OCI-LY3 (cell line): ENCODE data around the gene EBPL.

ENCODE experiments used
- H2AFZ ChIP-seq: fragments of 200-600, 300-600 bp; shearing (Covaris generic); 2 replicates; pipeline ENCODE4 v1.6.0; 2014; ENCODE audit warnings: antibody characterized with exemption, low read depth, low read length
- H3K27ac ChIP-seq: fragments of 200-600, 300-600 bp; sonication (generic); 2 replicates; pipeline ENCODE4 v1.5.1; 2014; ENCODE audit warnings: mild to moderate bottlenecking, low read length, moderate library complexity, mixed read lengths
- H3K27me3 ChIP-seq: fragments of 200-600, 300-600 bp; sonication (generic); 2 replicates; pipeline ENCODE4 v1.6.1; 2014; ENCODE audit warnings: low read depth, low read length, mixed read lengths
- H3K36me3 ChIP-seq: fragments of 200-600, 300-600 bp; sonication (generic); replicated peaks from 2 replicates; pipeline ENCODE3; 2014; ENCODE audit warnings: low read depth, low read length, mixed read lengths
- H3K4me1 ChIP-seq: fragments of 300-600, 200-600 bp; sonication (generic); 2 replicates; pipeline ENCODE4 v1.6.1; 2014; ENCODE audit warnings: low read length, mixed read lengths
- H3K4me2 ChIP-seq: fragments of 200-600, 300-600 bp; sonication (generic); 2 replicates; pipeline ENCODE4 v1.6.1; 2014; ENCODE audit warnings: low read length, mixed read lengths
- H3K4me3 ChIP-seq: fragments of 300-600, 200-600 bp; sonication (generic); 2 replicates; pipeline ENCODE4 v1.5.1; 2014; ENCODE audit warnings: antibody characterized with exemption, mild to moderate bottlenecking, low read length, moderate library complexity
- H3K79me2 ChIP-seq: fragments of 300-600, 200-600 bp; shearing (Covaris generic); 2 replicates; pipeline ENCODE4 v1.6.1; 2014; ENCODE audit warnings: mild to moderate bottlenecking, low read length, mixed read lengths
- H3K9ac ChIP-seq: fragments of 300-600, 200-600 bp; shearing (Covaris generic); 2 replicates; pipeline ENCODE4 v1.6.0; 2014; ENCODE audit warnings: mild to moderate bottlenecking, low read length, moderate library complexity
- H3K9me3 ChIP-seq: fragments of 200-600, 300-600 bp; shearing (Covaris generic); 2 replicates; pipeline ENCODE4 v1.6.1; 2014; ENCODE audit warnings: low read length, mixed read lengths; ENCODE audit not compliant: insufficient read depth
- H4K20me1 ChIP-seq: fragments of 200-600, 300-600 bp; sonication (generic); 2 replicates; pipeline ENCODE4 v1.6.1; 2016; ENCODE audit warnings: low read length, mixed read lengths; ENCODE audit not compliant: insufficient read depth
- EZH2phosphoT487 ChIP-seq: fragments of 200-600 bp; shearing (Covaris generic); IDR thresholded peaks from 2 replicates; pipeline ENCODE4 v1.6.1; 2018; ENCODE audit warnings: antibody characterized with exemption, mixed run types, low read depth
- TF ChIP-seq, protein P1 (sequence below): fragments of 200-600, 300-600 bp; sonication (generic); IDR thresholded peaks from 2 replicates; pipeline ENCODE4 v1.5.1; 2014; ENCODE audit warnings: antibody characterized with exemption, low read length, low read depth

The EBPL gene

DNA sequence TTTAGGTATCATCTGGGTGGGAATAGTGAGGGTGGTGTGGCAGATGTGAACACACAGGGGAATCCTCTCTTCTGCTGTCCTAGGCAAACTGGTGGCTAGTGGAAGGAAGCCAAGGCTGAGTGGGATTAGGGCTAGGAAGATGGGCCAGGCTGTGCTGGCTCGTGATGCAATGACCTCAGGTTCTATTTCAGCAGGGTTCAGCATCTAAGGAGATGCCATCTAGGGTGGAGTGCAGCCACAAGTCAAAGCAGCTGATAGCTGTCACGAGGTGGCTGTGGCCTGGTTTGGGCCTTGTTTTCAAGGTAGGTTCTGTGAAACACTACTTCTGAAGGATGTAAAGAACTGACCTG is 41.3 kb downstream of the EBPL start:
- no peak overlapping the region for H3K9ac ChIP-seq
- no peak overlapping the region for H2AFZ ChIP-seq
- no peaks in the 10 kb centered on the region for H3K36me3 ChIP-seq
- H3K79me2 ChIP-seq: no peaks in the 10 kb centered on the region
- H3K4me2 ChIP-seq: no peak overlapping the region
- H3K4me1 ChIP-seq: peaks cover 4% of the 10 kb centered on the region; the same call in 1 of the 2 replicates
- no peaks in the 10 kb centered on the region for H4K20me1 ChIP-seq
- no peaks in the 10 kb centered on the region for H3K27me3 ChIP-seq
- no peaks in the 10 kb centered on the region for H3K9me3 ChIP-seq
- no peak for TF ChIP-seq EZH2phosphoT487
- TF ChIP-seq, protein P1, sequence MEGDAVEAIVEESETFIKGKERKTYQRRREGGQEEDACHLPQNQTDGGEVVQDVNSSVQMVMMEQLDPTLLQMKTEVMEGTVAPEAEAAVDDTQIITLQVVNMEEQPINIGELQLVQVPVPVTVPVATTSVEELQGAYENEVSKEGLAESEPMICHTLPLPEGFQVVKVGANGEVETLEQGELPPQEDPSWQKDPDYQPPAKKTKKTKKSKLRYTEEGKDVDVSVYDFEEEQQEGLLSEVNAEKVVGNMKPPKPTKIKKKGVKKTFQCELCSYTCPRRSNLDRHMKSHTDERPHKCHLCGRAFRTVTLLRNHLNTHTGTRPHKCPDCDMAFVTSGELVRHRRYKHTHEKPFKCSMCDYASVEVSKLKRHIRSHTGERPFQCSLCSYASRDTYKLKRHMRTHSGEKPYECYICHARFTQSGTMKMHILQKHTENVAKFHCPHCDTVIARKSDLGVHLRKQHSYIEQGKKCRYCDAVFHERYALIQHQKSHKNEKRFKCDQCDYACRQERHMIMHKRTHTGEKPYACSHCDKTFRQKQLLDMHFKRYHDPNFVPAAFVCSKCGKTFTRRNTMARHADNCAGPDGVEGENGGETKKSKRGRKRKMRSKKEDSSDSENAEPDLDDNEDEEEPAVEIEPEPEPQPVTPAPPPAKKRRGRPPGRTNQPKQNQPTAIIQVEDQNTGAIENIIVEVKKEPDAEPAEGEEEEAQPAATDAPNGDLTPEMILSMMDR: no peak
- no peak overlapping the region for H3K4me3 ChIP-seq
- H3K27ac ChIP-seq: no peak overlapping the region

DNA sequence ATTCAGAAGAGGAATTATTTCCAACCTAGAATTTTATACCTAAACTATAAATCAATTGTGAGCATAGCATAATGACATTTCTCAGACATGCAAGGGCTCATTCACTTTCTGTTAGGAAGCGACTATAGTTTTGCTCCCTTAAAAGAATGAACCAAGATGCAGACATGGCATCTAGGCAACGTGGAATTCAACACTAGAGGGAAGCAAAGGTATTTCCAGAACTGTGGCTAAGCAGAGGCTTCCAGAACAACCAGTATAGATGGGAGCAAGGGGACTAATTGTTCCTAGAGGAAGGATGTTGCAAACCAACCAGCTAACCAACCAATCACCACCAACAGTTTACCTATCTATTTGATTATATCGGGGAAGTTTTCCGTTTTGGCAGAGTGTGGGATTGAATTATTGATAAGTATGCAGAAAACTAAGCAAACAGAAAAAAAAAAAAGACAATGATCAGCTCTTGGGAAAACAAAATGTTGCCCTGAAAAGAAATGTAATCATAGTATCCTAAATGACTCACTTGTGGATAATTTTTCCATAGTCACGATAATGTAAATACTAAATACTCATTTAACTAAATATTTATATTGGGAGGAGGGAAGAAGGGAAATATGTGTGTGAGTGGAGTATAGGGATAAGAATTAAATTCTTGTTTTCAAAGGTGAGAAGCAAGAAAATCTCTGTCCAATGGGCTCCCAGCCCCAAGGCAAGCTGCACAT is 41.9 kb downstream of the EBPL start:
- Histone ChIP-seq H3K4me3 (no peak overlapping the region), H3K9me3 (no peaks in the 10 kb centered on the region), H3K27me3 (no peaks in the 10 kb centered on the region), H3K36me3 (no peaks in the 10 kb centered on the region), H2AFZ (no peak overlapping the region), H3K4me2 (no peak overlapping the region), H3K79me2 (no peaks in the 10 kb centered on the region), H4K20me1 (no peaks in the 10 kb centered on the region), H3K9ac (no peak overlapping the region), H3K4me1 (peaks cover 4% of the 10 kb centered on the region; the same call in 1 of the 2 replicates), H3K27ac (no peak overlapping the region)
- no peak for TF ChIP-seq EZH2phosphoT487
- TF ChIP-seq, protein P1: 0 out of 2 replicates have a peak, but pooled peaks have one; percentile 6

DNA sequence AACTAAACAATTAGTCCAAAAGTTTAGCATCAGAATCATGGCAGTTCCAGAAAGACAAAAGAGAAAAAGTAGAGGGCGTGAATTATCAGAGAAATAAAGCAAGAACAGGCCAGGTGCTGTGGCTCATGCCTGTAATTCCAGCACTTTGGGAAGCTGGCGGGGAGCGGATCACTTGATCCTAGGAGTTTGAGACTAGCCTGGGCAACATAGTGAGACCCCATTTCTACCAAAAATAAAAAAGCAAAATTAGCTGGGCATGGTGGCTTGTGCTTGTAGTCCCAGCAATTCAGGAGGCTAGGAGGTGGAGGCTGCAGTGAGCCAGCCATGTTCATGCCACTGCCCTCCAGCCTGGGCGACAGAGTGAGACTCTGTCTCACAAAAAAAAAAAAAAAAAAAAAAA is 44.6 kb downstream of the EBPL start:
- no peaks in the 10 kb centered on the region for H3K36me3 ChIP-seq
- no peaks in the 10 kb centered on the region for H3K27me3 ChIP-seq
- H3K9ac ChIP-seq: no peak overlapping the region
- no peak overlapping the region for H3K4me2 ChIP-seq
- H3K4me3 ChIP-seq: no peak overlapping the region
- H3K27ac ChIP-seq: no peak overlapping the region
- H3K79me2 ChIP-seq: no peaks in the 10 kb centered on the region
- H3K4me1 ChIP-seq: peaks cover 21% of the 10 kb centered on the region
- H3K9me3 ChIP-seq: no peaks in the 10 kb centered on the region
- no peak overlapping the region for H2AFZ ChIP-seq
- TF ChIP-seq, protein P1: no peak
- TF ChIP-seq EZH2phosphoT487: no peak
- no peaks in the 10 kb centered on the region for H4K20me1 ChIP-seq

DNA sequence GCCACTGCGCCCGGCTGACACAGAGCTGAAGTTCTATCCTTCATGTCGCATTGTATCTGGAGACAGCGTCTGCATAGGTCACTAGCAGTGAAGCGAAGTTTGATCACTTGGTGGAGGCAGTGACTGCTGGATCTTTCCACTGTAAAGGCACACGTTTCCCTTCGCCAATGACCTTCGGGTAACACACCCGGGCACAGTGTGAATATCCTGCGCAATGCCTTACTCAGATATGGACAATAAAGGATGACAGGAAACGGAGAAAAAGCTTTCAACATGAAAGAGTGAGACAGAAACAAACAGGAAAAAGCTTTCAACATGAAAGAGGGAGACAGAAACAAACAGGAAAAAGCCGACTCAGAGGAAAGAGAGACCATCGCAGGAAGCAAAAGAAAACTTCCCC is 45.8 kb downstream of the EBPL start:
- no peak overlapping the region for H2AFZ ChIP-seq
- H3K79me2 ChIP-seq: no peaks in the 10 kb centered on the region
- no peaks in the 10 kb centered on the region for H4K20me1 ChIP-seq
- no peaks in the 10 kb centered on the region for H3K36me3 ChIP-seq
- H3K9ac ChIP-seq: no peak overlapping the region
- no peak overlapping the region for H3K27ac ChIP-seq
- H3K4me2 ChIP-seq: no peak overlapping the region
- H3K4me3 ChIP-seq: no peak overlapping the region
- H3K27me3 ChIP-seq: no peaks in the 10 kb centered on the region
- H3K9me3 ChIP-seq: no peaks in the 10 kb centered on the region
- H3K4me1 ChIP-seq: peaks cover 21% of the 10 kb centered on the region
- TF ChIP-seq EZH2phosphoT487: no peak
- TF ChIP-seq, protein P1: no peak
